ENCODE measurements around the gene KRT36. TPM values are rescaled to one million over a fixed set of nuclear protein-coding genes. Genes with fewer than 3 reads are reported as not detected.

Gene KRT36
- total and polyA plus RNA-seq, 10 of the 15 experiments (the other 5 are each of a cell fraction or from before 2014, with no cell fraction given), result not detected

DNA sequence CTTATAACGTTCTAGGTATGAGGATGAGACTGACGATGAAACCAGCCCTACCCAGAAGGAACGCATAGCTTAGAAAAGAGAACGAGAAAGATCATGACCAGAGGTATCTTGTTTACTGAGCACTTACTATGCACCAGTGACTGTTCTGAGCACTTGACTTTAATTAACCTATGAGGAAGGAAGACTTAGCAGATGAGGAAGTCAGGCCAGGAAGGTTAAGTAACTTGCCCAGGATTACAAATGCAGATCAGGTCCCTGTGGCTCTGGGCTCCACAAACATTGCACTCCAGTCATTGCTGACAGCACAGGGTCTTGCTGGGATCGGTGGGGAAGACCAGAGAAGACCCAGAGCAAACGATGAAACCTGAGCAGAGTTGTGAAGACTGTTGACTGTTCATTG lies 8.6 kb upstream of the KRT36 start:
- in situ Hi-C loops (cut with MboI), result no loop called here
- 7% methylated on average over 6 of the region's 6 CpGs for WGBS (ENCODE audit: insufficient coverage, insufficient replicate concordance, low lambda C conversion rate, missing lambda C conversion rate)
- RAD21 ChIA-PET (ENCODE audit: unreplicated experiment), result no interaction called here

DNA sequence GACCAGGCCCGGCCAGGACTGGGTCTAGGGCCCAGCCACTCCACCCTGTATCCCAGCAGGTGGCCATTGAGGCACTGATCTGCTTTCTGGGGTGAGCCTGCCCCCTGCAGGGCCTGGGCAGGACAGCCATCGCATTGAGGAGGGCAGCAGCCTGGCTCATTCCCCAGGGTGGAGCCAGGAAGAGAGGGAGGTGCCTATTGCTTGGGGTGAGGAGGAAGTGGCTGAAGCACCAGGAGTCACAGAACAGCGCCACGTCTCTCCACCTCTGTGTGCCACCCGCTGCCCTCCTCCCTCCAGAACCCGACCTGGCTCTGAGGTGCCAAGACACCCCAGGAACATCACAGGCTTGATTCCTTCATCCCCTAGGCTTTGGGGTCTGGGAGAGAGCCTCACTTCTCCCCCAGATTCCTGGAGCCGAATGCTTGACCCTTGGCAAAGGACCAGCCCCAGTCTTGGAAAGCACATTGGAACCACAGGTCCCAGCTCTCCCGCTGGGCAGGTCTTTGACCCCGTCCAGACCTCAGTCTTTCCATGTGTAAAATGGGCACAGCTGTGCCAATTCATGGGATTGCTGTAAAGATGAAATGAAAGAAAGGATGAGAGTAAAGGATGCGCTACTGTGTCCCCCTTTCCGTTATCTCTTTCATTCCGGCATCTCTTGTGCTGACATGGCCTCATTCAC lies 7.2 kb upstream of the KRT36 start:
- FAIRE-seq (no peak), DNase-seq (ENCODE audit: low read depth, low spot score) (peak; percentile 12), ATAC-seq (peak; percentile 99)
- 32% methylated on average over 12 of the region's 12 CpGs for WGBS (ENCODE audit: insufficient coverage, insufficient replicate concordance, low lambda C conversion rate, missing lambda C conversion rate)
- Histone ChIP-seq H3K4me2 (ENCODE audit: control insufficient read depth, insufficient read depth) (no peak overlapping the region), H3K27me3 (replicated peaks in 1 of 2; ENCODE audit: control insufficient read depth in 2 of 2, insufficient read depth in 2 of 2, low read length in 1 of 2) (peaks cover 0 to 2% of the 10 kb centered on the region in 2 experiments; a peak in 2 of 4 replicates), H3K9ac (ENCODE audit: control insufficient read depth, insufficient read depth, low read length) (no peak overlapping the region), H3K4me3 (no peak overlapping the region), H2AFZ (ENCODE audit: control insufficient read depth, low read depth, low read length) (no peak overlapping the region), H3K79me2 (ENCODE audit: control insufficient read depth, insufficient read depth, low read length) (no peaks in the 10 kb centered on the region), H3K9me3 (replicated peaks; ENCODE audit: control insufficient read depth, insufficient read depth, low read length) (no peaks in the 10 kb centered on the region), H3K27ac (ENCODE audit: control insufficient read depth, insufficient read depth) (no peak overlapping the region), H3K4me1 (ENCODE audit: control insufficient read depth, insufficient read depth, low read length) (no peaks in the 10 kb centered on the region), H3K36me3 (ENCODE audit: control insufficient read depth in 2 of 2, insufficient read depth in 2 of 2, low read length in 1 of 2) (no peaks in the 10 kb centered on the region), H4K20me1 (ENCODE audit: control insufficient read depth, insufficient read depth) (no peaks in the 10 kb centered on the region)
- in situ Hi-C loops (cut with MboI), result no loop called here
- ChIA-PET RAD21 (ENCODE audit: unreplicated experiment) (no interaction called here), CTCF (interaction anchor here (0.8 to 1.5 kb wide), 3 partner anchors 10 to 641 kb away, joined by 3 to 6 read pairs (median 3); no protein-coding TSS in a partner anchor), SMC1A (ENCODE audit: uncharacterized antibody, unreplicated experiment) (no interaction called here), POLR2A (interaction anchor here (0.6 kb wide), 1 partner anchor 82 kb away, joined by 9 read pairs; no protein-coding TSS in a partner anchor)
- BruUV-seq (replicated peaks), result no TSS peak
- intact Hi-C loops (cut with micrococcal nuclease; ENCODE audit: unreplicated experiment), result loop anchor here (5.0 kb wide), 1 partner anchor 585 kb away; no protein-coding TSS in a partner anchor
- peak; percentile 47 for TF ChIP-seq RAD21 (IDR thresholded peaks at IDR 0.05; ENCODE audit: insufficient read depth, low read depth, low read length)
- TF ChIP-seq, protein P1, sequence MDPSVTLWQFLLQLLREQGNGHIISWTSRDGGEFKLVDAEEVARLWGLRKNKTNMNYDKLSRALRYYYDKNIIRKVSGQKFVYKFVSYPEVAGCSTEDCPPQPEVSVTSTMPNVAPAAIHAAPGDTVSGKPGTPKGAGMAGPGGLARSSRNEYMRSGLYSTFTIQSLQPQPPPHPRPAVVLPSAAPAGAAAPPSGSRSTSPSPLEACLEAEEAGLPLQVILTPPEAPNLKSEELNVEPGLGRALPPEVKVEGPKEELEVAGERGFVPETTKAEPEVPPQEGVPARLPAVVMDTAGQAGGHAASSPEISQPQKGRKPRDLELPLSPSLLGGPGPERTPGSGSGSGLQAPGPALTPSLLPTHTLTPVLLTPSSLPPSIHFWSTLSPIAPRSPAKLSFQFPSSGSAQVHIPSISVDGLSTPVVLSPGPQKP (IDR thresholded peaks at IDR 0.05; ENCODE audit: low read depth, low read length), result no peak
- no peak for TF ChIP-seq ZNF207 (IDR thresholded peaks at IDR 0.05; ENCODE audit: borderline replicate concordance)
- TF ChIP-seq IKZF1 (conservative IDR thresholded peaks at IDR 0.05), result peak; percentile 25; the same call in 1 of the 2 replicates
- TF ChIP-seq, protein P2, sequence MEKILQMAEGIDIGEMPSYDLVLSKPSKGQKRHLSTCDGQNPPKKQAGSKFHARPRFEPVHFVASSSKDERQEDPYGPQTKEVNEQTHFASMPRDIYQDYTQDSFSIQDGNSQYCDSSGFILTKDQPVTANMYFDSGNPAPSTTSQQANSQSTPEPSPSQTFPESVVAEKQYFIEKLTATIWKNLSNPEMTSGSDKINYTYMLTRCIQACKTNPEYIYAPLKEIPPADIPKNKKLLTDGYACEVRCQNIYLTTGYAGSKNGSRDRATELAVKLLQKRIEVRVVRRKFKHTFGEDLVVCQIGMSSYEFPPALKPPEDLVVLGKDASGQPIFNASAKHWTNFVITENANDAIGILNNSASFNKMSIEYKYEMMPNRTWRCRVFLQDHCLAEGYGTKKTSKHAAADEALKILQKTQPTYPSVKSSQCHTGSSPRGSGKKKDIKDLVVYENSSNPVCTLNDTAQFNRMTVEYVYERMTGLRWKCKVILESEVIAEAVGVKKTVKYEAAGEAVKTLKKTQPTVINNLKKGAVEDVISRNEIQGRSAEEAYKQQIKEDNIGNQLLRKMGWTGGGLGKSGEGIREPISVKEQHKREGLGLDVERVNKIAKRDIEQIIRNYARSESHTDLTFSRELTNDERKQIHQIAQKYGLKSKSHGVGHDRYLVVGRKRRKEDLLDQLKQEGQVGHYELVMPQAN (conservative IDR thresholded peaks at IDR 0.05), result no peak
- no peak for TF ChIP-seq BMI1 (IDR thresholded peaks at IDR 0.05; ENCODE audit: borderline replicate concordance)
- peak; percentile 14; the same call in 1 of the 2 replicates for TF ChIP-seq SMC3 (IDR thresholded peaks at IDR 0.05; ENCODE audit: borderline replicate concordance, low read length)
- TF ChIP-seq, protein P3, sequence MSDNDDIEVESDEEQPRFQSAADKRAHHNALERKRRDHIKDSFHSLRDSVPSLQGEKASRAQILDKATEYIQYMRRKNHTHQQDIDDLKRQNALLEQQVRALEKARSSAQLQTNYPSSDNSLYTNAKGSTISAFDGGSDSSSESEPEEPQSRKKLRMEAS (IDR thresholded peaks at IDR 0.05; ENCODE audit: low read depth, low read length), result no peak
- TF ChIP-seq, protein P4, sequence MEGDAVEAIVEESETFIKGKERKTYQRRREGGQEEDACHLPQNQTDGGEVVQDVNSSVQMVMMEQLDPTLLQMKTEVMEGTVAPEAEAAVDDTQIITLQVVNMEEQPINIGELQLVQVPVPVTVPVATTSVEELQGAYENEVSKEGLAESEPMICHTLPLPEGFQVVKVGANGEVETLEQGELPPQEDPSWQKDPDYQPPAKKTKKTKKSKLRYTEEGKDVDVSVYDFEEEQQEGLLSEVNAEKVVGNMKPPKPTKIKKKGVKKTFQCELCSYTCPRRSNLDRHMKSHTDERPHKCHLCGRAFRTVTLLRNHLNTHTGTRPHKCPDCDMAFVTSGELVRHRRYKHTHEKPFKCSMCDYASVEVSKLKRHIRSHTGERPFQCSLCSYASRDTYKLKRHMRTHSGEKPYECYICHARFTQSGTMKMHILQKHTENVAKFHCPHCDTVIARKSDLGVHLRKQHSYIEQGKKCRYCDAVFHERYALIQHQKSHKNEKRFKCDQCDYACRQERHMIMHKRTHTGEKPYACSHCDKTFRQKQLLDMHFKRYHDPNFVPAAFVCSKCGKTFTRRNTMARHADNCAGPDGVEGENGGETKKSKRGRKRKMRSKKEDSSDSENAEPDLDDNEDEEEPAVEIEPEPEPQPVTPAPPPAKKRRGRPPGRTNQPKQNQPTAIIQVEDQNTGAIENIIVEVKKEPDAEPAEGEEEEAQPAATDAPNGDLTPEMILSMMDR (IDR thresholded peaks at IDR 0.05 in 2 of 3, conservative IDR thresholded peaks at IDR 0.05 in 1 of 3; ENCODE audit: control insufficient read depth in 2 of 3, extremely low read depth in 1 of 3, insufficient read depth in 1 of 3, low read depth in 3 of 3, low read length in 3 of 3), result peak; percentile 42 to 51 (median 51)

More for the DNA sequence above, 8.6 kb upstream of the KRT36 start:
- intact Hi-C loops (cut with micrococcal nuclease; ENCODE audit: unreplicated experiment), result loop anchor here (5.0 kb wide), 1 partner anchor 586 kb away; no protein-coding TSS in a partner anchor
- no peaks in the 10 kb centered on the region for H4K20me1 ChIP-seq (ENCODE audit: control insufficient read depth, insufficient read depth)
- H3K4me2 ChIP-seq (ENCODE audit: control insufficient read depth, insufficient read depth), result no peak overlapping the region
- peaks cover 0 to under 1% of the 10 kb centered on the region in 2 experiments; a peak in 2 of 4 replicates for H3K27me3 ChIP-seq (replicated peaks in 1 of 2; ENCODE audit: control insufficient read depth in 2 of 2, insufficient read depth in 2 of 2, low read length in 1 of 2)
- no TSS peak for BruUV-seq (replicated peaks)
- no peak overlapping the region for H3K27ac ChIP-seq (ENCODE audit: control insufficient read depth, insufficient read depth)
- H3K9ac ChIP-seq (ENCODE audit: control insufficient read depth, insufficient read depth, low read length), result no peak overlapping the region
- SMC1A ChIA-PET (ENCODE audit: uncharacterized antibody, unreplicated experiment), result no interaction called here
- no peak for FAIRE-seq
- H3K4me3 ChIP-seq, result no peak overlapping the region
- DNase-seq (ENCODE audit: low read depth, low spot score), result no peak
- no peak for ATAC-seq
- no peak overlapping the region for H2AFZ ChIP-seq (ENCODE audit: control insufficient read depth, low read depth, low read length)
- CTCF ChIA-PET, result interaction anchor here (0.9 to 1.5 kb wide), 3 partner anchors 12 to 165 kb away, joined by 3 to 6 read pairs (median 3); no protein-coding TSS in a partner anchor
- H3K9me3 ChIP-seq (replicated peaks; ENCODE audit: control insufficient read depth, insufficient read depth, low read length), result no peaks in the 10 kb centered on the region
- no peak for TF ChIP-seq NBN (IDR thresholded peaks at IDR 0.05)
- H3K36me3 ChIP-seq (ENCODE audit: control insufficient read depth in 2 of 2, insufficient read depth in 2 of 2, low read length in 1 of 2), result no peaks in the 10 kb centered on the region
- H3K4me1 ChIP-seq (ENCODE audit: control insufficient read depth, insufficient read depth, low read length), result no peaks in the 10 kb centered on the region
- H3K79me2 ChIP-seq (ENCODE audit: control insufficient read depth, insufficient read depth, low read length), result no peaks in the 10 kb centered on the region
- POLR2A ChIA-PET, result no interaction called here
